Transverse colon (tissue), 3 donors: ENCODE data around the gene AP3S1.
"Not testable (repeated sequence)": the region's sequence is repeated elsewhere in the genome, so short reads cannot be mapped to it uniquely, and the experiment has no call there.

Experiments
- EP300 ChIP-seq: sonication (generic); formaldehyde crosslinking; IDR thresholded peaks from one replicate; pipeline ENCODE4 v1.6.1; 2017; ENCODE audit warnings: antibody characterized with exemption, low read depth
- POLR2A ChIP-seq: fragments of 450-650 bp; IDR thresholded peaks from one replicate; pipeline ENCODE4 v1.6.1; 2016; ENCODE audit warnings: antibody characterized with exemption, mild to moderate bottlenecking, moderate library complexity
- TF ChIP-seq, protein P1 (sequence below), 5 experiments: fragments of 200-600 bp in 3 of 5; fragments of 450-650 bp in 2 of 5; sonication (generic) in 3 of 5; IDR thresholded peaks; 1 replicate in 2 of 5; 2 replicates in 3 of 5; pipeline ENCODE4 v1.5.1; 2016 to 2017; ENCODE audit warnings: antibody characterized with exemption in 5 of 5, inconsistent platforms in 3 of 5, mild to moderate bottlenecking in 2 of 5, moderate library complexity in 1 of 5

DNA sequence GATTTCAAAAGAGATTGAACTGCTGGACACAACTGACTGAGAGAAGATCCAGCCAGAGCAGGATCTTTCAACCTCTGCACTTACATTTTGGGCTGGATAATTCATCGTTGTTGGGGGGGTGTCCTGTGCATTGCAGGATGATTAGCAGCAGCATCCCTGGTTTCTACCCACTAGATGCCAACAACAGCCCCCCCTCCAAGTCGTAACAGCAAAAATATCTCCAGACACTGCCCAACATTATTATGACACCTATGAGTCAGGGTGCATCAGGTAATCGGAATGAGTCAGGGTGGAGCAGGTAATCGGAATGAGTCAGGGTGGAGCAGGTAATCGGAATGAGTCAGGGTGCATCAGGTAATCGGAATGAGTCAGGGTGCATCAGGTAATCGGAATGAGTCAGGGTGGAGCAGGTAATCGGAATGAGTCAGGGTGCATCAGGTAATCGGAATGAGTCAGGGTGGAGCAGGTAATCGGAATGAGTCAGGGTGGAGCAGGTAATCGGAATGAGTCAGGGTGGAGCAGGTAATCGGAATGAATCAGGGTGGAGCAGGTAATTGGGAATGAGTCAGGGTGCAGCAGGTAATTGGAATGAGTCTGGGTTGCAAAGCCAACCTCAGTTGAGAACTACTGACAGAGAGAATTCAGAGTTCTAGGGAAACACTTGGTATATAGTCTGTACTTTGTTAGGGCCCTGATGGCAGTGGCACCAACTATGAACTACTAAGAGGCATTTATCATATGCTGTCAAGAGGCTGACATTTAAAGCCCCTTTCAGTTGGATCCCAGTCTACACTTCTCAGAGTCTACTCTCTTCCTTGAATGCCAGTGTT is 87.1 kb downstream of the AP3S1 start:
- TF ChIP-seq EP300, POLR2A: not testable (repeated sequence)
- TF ChIP-seq, protein P1, sequence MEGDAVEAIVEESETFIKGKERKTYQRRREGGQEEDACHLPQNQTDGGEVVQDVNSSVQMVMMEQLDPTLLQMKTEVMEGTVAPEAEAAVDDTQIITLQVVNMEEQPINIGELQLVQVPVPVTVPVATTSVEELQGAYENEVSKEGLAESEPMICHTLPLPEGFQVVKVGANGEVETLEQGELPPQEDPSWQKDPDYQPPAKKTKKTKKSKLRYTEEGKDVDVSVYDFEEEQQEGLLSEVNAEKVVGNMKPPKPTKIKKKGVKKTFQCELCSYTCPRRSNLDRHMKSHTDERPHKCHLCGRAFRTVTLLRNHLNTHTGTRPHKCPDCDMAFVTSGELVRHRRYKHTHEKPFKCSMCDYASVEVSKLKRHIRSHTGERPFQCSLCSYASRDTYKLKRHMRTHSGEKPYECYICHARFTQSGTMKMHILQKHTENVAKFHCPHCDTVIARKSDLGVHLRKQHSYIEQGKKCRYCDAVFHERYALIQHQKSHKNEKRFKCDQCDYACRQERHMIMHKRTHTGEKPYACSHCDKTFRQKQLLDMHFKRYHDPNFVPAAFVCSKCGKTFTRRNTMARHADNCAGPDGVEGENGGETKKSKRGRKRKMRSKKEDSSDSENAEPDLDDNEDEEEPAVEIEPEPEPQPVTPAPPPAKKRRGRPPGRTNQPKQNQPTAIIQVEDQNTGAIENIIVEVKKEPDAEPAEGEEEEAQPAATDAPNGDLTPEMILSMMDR (IDR thresholded peaks at IDR 0.05): not testable (repeated sequence)
